Measurements from ENCODE around the gene INSM1.

INSM1 gene

DNA sequence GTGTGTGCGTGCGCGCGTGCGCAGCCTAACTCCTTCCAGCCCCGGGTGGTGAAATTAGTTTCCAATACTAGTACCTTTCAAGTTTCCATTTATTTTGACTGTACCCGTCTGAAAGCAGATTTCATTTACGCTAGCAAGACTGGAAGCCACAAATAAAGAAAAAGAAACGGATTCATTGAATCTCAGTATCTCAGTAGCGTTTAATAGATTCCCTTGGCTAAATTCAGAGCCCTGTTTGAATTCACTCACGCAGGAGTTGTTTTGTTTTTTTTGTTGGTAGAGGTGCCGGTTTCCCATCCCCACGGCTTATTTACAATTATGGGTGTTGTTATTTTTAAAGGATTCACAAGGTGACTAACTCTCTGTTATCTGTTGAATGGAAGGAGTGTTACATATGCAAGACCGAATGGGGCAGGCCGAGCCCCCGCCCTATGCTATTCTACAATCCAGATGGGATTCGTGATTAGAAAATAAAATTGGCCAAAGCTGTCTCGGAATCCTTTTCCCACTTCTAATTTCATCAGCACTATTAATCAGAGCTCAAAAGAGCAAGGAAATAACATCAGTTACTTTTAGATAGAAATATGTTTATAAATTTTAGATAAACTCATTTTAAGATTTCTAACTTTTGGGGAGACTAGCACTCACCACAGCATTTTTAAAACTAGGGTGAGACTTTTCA lies 2.3 kb upstream of the INSM1 start:
- DNase-seq (ENCODE audit: low read depth), result no peak
- in situ Hi-C loops (cut with HindIII; ENCODE audit: low sequenced_read_pairs), result loop anchor here (25.0 kb wide), 1 partner anchor 197 kb away; no protein-coding TSS in a partner anchor
- no peak overlapping the region for H3K4me3 ChIP-seq (ENCODE audit: low read depth, low read length)
- TF ChIP-seq, protein P1, sequence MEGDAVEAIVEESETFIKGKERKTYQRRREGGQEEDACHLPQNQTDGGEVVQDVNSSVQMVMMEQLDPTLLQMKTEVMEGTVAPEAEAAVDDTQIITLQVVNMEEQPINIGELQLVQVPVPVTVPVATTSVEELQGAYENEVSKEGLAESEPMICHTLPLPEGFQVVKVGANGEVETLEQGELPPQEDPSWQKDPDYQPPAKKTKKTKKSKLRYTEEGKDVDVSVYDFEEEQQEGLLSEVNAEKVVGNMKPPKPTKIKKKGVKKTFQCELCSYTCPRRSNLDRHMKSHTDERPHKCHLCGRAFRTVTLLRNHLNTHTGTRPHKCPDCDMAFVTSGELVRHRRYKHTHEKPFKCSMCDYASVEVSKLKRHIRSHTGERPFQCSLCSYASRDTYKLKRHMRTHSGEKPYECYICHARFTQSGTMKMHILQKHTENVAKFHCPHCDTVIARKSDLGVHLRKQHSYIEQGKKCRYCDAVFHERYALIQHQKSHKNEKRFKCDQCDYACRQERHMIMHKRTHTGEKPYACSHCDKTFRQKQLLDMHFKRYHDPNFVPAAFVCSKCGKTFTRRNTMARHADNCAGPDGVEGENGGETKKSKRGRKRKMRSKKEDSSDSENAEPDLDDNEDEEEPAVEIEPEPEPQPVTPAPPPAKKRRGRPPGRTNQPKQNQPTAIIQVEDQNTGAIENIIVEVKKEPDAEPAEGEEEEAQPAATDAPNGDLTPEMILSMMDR (IDR thresholded peaks at IDR 0.05; ENCODE audit: low read depth, low read length, missing control alignments), result no peak

DNA sequence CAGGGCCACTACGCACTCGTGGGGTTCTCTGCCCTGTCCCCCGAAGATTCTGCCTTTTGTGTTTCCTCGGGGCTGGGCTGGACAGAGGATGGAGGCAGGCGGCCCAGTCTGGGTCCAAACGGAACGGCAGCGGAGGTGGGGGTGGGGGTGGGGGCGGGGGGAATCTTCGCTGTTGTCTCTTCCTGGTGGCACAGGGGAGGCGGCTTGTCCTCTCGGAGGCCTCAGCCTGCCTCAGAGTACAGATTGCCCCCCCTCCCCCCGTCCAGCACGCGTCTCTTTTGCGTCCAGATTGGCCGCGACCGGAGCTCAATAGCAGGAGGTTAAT lies 1.4 kb upstream of the INSM1 start:
- in situ Hi-C loops (cut with HindIII; ENCODE audit: low sequenced_read_pairs), result loop anchor here (25.0 kb wide), 1 partner anchor 196 kb away; no protein-coding TSS in a partner anchor
- no peak for DNase-seq (ENCODE audit: low read depth)
- TF ChIP-seq, protein P1 (IDR thresholded peaks at IDR 0.05; ENCODE audit: low read depth, low read length, missing control alignments), result no peak
- H3K4me3 ChIP-seq (ENCODE audit: low read depth, low read length), result no peak overlapping the region

DNA sequence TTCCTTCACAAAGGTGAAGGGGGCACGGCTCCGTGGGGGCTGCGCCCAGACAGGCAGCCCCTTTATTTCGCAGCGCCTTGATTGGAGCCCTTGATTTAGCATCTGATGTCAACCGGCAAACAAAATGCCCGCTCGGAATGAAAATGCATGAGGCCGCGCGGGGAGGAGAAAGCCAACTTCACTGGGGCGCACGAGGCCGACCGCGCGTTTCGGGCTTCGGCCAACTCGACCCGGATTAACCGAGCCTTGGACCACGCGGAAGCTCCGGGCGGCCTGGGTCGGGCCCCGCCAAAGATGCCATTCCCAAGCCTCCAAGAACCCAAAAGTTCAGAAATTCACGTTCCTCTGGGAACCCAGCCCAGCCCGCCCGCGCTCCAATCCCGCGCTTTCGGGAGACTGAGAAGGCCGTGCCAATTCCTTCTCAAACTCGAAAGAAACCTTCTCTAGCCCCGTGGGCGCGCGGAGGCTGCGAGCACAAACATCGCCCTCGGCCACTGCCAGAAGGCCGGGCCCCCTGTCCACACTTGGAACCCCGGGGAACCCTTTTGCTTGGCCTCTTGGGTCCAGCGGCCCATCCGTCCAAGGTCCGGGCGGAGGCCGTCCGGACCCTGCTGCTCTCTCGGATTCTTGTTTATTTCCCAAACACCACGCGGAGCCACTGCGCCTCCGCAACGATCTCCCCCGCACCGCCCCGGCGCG lies 879 bp upstream of the INSM1 start:
- no peak for DNase-seq (ENCODE audit: low read depth)
- H3K4me3 ChIP-seq (ENCODE audit: low read depth, low read length), result no peak overlapping the region
- in situ Hi-C loops (cut with HindIII; ENCODE audit: low sequenced_read_pairs), result loop anchor here (25.0 kb wide), 1 partner anchor 195 kb away; no protein-coding TSS in a partner anchor
- TF ChIP-seq, protein P1 (IDR thresholded peaks at IDR 0.05; ENCODE audit: low read depth, low read length, missing control alignments), result no peak

DNA sequence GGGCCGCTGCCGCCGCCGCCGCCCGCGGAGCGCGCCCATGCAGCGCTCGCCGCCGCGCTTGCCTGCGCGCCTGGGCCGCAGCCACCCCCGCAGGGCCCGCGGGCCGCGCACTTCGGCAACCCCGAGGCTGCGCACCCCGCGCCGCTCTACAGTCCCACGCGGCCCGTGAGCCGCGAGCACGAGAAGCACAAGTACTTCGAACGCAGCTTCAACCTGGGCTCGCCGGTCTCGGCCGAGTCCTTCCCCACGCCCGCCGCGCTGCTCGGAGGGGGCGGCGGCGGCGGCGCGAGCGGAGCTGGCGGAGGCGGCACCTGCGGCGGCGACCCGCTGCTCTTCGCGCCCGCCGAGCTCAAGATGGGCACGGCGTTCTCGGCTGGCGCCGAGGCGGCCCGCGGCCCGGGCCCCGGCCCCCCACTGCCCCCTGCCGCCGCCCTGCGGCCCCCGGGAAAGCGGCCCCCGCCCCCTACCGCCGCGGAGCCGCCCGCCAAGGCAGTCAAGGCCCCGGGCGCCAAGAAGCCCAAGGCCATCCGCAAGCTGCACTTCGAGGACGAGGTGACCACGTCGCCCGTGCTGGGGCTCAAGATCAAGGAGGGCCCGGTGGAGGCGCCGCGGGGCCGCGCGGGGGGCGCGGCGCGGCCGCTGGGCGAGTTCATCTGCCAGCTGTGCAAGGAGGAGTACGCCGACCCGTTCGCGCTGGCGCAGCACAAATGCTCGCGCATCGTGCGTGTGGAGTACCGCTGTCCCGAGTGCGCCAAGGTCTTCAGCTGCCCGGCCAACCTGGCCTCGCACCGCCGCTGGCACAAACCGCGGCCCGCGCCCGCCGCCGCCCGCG lies 730 bp downstream of the INSM1 start:
- in situ Hi-C loops (cut with HindIII; ENCODE audit: low sequenced_read_pairs), result loop anchor here (25.0 kb wide), 1 partner anchor 194 kb away; no protein-coding TSS in a partner anchor
- DNase-seq (ENCODE audit: low read depth), result no peak

DNA sequence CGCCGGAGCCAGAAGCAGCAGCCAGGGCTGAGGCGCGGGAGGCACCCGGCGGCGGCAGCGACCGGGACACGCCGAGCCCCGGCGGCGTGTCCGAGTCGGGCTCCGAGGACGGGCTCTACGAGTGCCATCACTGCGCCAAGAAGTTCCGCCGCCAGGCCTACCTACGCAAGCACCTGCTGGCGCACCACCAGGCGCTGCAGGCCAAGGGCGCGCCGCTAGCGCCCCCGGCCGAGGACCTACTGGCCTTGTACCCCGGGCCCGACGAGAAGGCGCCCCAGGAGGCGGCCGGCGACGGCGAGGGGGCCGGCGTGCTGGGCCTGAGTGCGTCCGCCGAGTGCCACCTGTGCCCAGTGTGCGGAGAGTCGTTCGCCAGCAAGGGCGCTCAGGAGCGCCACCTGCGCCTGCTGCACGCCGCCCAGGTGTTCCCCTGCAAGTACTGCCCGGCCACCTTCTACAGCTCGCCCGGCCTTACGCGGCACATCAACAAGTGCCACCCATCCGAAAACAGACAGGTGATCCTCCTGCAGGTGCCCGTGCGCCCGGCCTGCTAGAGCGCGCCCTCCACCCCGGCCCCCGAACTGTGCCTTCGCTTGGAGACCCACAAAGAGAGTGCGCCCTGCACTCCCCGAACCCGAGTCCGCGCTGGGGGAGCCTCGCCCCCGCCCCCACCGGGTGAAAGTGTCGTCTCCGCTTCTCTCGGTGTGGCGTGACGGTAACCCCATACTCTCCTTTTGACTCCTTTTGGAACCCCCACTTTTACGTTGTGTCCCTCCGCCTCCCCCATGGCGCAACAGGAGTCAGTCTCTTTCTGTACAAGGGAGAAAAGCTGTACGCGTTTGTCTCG lies 1.6 kb downstream of the INSM1 start:
- in situ Hi-C loops (cut with HindIII; ENCODE audit: low sequenced_read_pairs), result loop anchor here (10.0 to 25.0 kb wide), 2 partner anchors 95 to 193 kb away; no protein-coding TSS in a partner anchor
- H3K4me3 ChIP-seq (ENCODE audit: low read depth, low read length), result no peak overlapping the region
- TF ChIP-seq, protein P1 (IDR thresholded peaks at IDR 0.05; ENCODE audit: low read depth, low read length, missing control alignments), result no peak
- DNase-seq (ENCODE audit: low read depth), result no peak

More for the DNA sequence above, 730 bp downstream of the INSM1 start:
- no peak overlapping the region for H3K4me3 ChIP-seq (ENCODE audit: low read depth, low read length)
- TF ChIP-seq, protein P1 (IDR thresholded peaks at IDR 0.05; ENCODE audit: low read depth, low read length, missing control alignments), result no peak
